Dedifferentiated amniotic fluid mesenchymal stem cell (primary cell): Measurements from ENCODE around the gene KIAA1549.

Experiments
- DNase-seq: peaks from one replicate; pipeline ENCODE4 v3.0.0-alpha.2; 2016; ENCODE audit errors: extremely low spot score

The KIAA1549 gene

GRCh38 chr7:138907850-138908249, 73.3 kb downstream of the KIAA1549 start:
- DNase-seq: no peak

- no peak for DNase-seq
Measured at GRCh38 chr7:138907201-138907847, 73.9 kb downstream of the KIAA1549 start.

GRCh38 chr7:138903859-138904435, 77.2 kb downstream of the KIAA1549 start:
- no peak for DNase-seq

- DNase-seq: no peak
Measured at GRCh38 chr7:138903186-138903820, 77.9 kb downstream of the KIAA1549 start.

GRCh38 chr7:138902161-138902560, 79.0 kb downstream of the KIAA1549 start:
- no peak for DNase-seq

- no peak for DNase-seq
Measured at GRCh38 chr7:138900035-138900828, 81.0 kb downstream of the KIAA1549 start.

GRCh38 chr7:138898802-138899201, 82.4 kb downstream of the KIAA1549 start:
- no peak for DNase-seq

- DNase-seq: no peak
Measured at GRCh38 chr7:138898255-138898654, 82.9 kb downstream of the KIAA1549 start.

- no peak for DNase-seq
Measured at GRCh38 chr7:138895679-138896078, 85.5 kb downstream of the KIAA1549 start.

- no peak for DNase-seq
Measured at GRCh38 chr7:138893258-138893657, 87.9 kb downstream of the KIAA1549 start.

GRCh38 chr7:138892812-138893211, 88.4 kb downstream of the KIAA1549 start:
- no peak for DNase-seq

GRCh38 chr7:138892006-138892630, 89.1 kb downstream of the KIAA1549 start:
- no peak for DNase-seq

- peak; percentile 80 for DNase-seq
Measured at GRCh38 chr7:138891446-138891810, 89.8 kb downstream of the KIAA1549 start.

GRCh38 chr7:138890499-138891445, 90.4 kb downstream of the KIAA1549 start:
- DNase-seq: peak; percentile 91

- DNase-seq: no peak
Measured at GRCh38 chr7:138889582-138890498, 91.3 kb downstream of the KIAA1549 start.

GRCh38 chr7:138887872-138888656, 93.1 kb downstream of the KIAA1549 start:
- no peak for DNase-seq

- DNase-seq: no peak
Measured at GRCh38 chr7:138887085-138887710, 94.0 kb downstream of the KIAA1549 start.

GRCh38 chr7:138886501-138886917, 94.7 kb downstream of the KIAA1549 start:
- DNase-seq: peak; percentile 90
